ENCODE results near the gene PTPN11. TPM values are rescaled to one million over a fixed set of nuclear protein-coding genes. Genes with fewer than 3 reads are reported as not detected.
"Not testable (repeated sequence)": the region's sequence is repeated elsewhere in the genome, so short reads cannot be mapped to it uniquely, and the experiment has no call there.

The PTPN11 gene
- total and polyA plus RNA-seq, 4 donors: 23.3 to 101 (median 44.3) TPM

DNA sequence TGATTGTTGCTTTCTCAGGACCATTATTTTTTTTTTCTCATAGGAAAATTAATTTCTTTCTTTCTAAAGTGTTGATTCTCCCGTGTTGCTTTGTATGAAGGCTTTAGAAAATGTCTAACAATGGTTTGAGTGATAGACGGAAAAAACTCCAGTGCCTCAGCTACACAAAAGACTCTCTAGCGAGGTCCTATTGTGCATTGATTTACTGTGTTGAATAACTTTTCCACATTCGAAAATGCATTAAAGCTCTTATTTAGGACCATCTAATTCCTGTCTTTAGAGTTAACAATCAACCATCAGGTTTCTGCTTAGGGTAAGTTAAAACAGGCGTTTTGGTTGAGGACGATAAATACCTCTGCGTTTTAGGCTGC, 99.6 kb downstream of the PTPN11 start:
- no peaks in the 10 kb centered on the region for H3K4me1 ChIP-seq (ENCODE audit: control insufficient read depth in 5 of 5, insufficient read depth in 5 of 5, low read length in 5 of 5)
- no peaks in the 10 kb centered on the region for H3K9me3 ChIP-seq (ENCODE audit: control insufficient read depth in 4 of 4, insufficient read depth in 3 of 4, low read length in 3 of 4)
- TF ChIP-seq, protein P1, sequence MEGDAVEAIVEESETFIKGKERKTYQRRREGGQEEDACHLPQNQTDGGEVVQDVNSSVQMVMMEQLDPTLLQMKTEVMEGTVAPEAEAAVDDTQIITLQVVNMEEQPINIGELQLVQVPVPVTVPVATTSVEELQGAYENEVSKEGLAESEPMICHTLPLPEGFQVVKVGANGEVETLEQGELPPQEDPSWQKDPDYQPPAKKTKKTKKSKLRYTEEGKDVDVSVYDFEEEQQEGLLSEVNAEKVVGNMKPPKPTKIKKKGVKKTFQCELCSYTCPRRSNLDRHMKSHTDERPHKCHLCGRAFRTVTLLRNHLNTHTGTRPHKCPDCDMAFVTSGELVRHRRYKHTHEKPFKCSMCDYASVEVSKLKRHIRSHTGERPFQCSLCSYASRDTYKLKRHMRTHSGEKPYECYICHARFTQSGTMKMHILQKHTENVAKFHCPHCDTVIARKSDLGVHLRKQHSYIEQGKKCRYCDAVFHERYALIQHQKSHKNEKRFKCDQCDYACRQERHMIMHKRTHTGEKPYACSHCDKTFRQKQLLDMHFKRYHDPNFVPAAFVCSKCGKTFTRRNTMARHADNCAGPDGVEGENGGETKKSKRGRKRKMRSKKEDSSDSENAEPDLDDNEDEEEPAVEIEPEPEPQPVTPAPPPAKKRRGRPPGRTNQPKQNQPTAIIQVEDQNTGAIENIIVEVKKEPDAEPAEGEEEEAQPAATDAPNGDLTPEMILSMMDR (IDR thresholded peaks at IDR 0.05; ENCODE audit: control extremely low read depth, extremely low read depth): no peak
- H3K9ac ChIP-seq (ENCODE audit: insufficient read depth in 1 of 2, low read length in 2 of 2): no peak overlapping the region
- WGBS, 2 donors: 85 to 89% methylated on average over 7 of the region's 7 CpGs
- DNase-seq (no peak), ATAC-seq (ENCODE audit: insufficient read depth, low FRiP score) (no peak)
- no peak overlapping the region for H3K4me3 ChIP-seq
- H3K27me3 ChIP-seq (ENCODE audit: control insufficient read depth in 3 of 3, insufficient read depth in 3 of 3, low read length in 2 of 3): no peaks in the 10 kb centered on the region
- H3K36me3 ChIP-seq (ENCODE audit: control insufficient read depth in 4 of 4, insufficient read depth in 4 of 4, low read length in 4 of 4): no peaks in the 10 kb centered on the region
- H3K27ac ChIP-seq (ENCODE audit: low read depth in 1 of 2, low read length in 1 of 2): no peak overlapping the region

DNA sequence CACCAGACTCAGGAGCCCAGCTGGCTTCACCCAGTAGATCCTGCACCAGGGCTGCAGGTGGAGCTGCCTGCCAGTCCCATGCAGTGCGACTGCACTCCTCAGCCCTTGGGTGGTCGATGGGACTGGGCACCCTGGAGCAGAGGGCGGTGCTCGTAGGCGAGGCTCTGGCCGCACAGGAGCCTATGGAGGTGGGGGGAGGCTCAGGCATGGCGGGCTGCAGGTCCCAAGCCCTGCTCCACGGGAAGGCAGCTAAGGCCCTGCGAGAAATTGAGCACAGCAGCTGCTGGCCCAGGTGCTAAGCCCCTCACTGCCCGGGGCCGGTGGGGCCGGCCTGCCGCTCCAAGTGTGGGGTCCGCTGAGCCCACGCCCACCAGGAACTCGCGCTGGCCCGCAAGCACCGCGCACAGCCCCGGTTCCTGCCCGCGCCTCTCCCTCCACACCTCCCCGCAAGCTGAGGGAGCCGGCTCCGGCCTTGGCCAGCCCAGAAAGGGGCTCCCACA, 101.1 kb downstream of the PTPN11 start:
- H3K4me3 ChIP-seq; H3K4me1 ChIP-seq (ENCODE audit: control insufficient read depth in 5 of 5, insufficient read depth in 5 of 5, low read length in 5 of 5); H3K27me3 ChIP-seq (ENCODE audit: control insufficient read depth in 3 of 3, insufficient read depth in 3 of 3, low read length in 2 of 3); ATAC-seq (ENCODE audit: insufficient read depth, low FRiP score); H3K27ac ChIP-seq (ENCODE audit: low read depth in 1 of 2, low read length in 1 of 2); H3K36me3 ChIP-seq (ENCODE audit: control insufficient read depth in 4 of 4, insufficient read depth in 4 of 4, low read length in 4 of 4); DNase-seq; H3K9me3 ChIP-seq (ENCODE audit: control insufficient read depth in 4 of 4, insufficient read depth in 3 of 4, low read length in 3 of 4); H3K9ac ChIP-seq (ENCODE audit: insufficient read depth in 1 of 2, low read length in 2 of 2): not testable (repeated sequence)
- WGBS, 2 donors: 94 to 99% methylated on average over 24 to 26 of the region's 26 CpGs

DNA sequence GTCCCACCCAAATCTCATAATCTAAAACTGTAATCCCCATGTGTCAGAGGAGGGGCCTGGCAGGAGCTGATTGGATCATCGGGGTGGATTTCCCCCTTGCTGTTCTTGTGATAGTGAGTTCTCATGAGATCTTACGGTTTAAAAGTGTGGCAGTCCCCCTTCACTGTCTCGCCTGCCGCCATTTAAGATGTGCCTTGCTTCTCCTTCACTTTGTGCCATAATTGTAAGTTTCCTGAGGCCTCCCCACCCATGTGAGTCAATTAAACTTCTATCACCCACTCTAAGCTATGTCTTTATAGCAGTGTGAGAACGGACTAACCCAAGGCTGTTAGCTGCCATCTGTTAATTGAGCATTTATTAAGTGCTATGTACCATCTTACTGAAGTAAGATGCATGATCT, 105.1 kb downstream of the PTPN11 start:
- Histone ChIP-seq H3K9me3 (ENCODE audit: control insufficient read depth in 4 of 4, insufficient read depth in 3 of 4, low read length in 3 of 4) (no peaks in the 10 kb centered on the region), H3K4me3 (no peak overlapping the region), H3K27ac (ENCODE audit: low read depth in 1 of 2, low read length in 1 of 2) (no peak overlapping the region), H3K9ac (ENCODE audit: insufficient read depth in 1 of 2, low read length in 2 of 2) (no peak overlapping the region), H3K36me3 (ENCODE audit: control insufficient read depth in 4 of 4, insufficient read depth in 4 of 4, low read length in 4 of 4) (no peaks in the 10 kb centered on the region), H3K27me3 (ENCODE audit: control insufficient read depth in 3 of 3, insufficient read depth in 3 of 3, low read length in 2 of 3) (no peaks in the 10 kb centered on the region), H3K4me1 (ENCODE audit: control insufficient read depth in 5 of 5, insufficient read depth in 5 of 5, low read length in 5 of 5) (no peaks in the 10 kb centered on the region)
- no peak for DNase-seq
- ATAC-seq (ENCODE audit: insufficient read depth, low FRiP score): no peak
- WGBS, 2 donors: 91 to 92% methylated on average over 5 of the region's 5 CpGs
- TF ChIP-seq, protein P1 (IDR thresholded peaks at IDR 0.05; ENCODE audit: control extremely low read depth, extremely low read depth): no peak

DNA sequence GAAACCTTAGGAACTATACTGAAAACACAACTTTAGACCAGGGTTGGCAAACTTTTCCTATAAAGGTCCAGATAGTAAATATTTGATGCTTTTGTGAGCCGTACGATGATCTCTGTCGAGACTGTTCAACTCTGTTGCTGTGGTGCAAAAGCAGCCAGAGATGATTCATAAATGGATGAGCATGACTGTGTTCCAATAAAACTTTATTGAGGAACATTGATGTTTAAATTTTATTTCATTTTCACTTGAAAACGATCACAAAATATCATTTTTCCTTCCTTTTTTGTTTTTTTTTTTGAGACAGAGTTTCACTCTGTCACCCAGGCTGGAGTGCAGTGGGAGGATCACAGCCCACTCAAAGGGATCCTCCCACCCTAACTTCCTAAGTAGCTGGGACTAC, 105.5 kb downstream of the PTPN11 start:
- H3K36me3 ChIP-seq (ENCODE audit: control insufficient read depth in 4 of 4, insufficient read depth in 4 of 4, low read length in 4 of 4): no peaks in the 10 kb centered on the region
- DNase-seq: no peak
- H3K9ac ChIP-seq (ENCODE audit: insufficient read depth in 1 of 2, low read length in 2 of 2): no peak overlapping the region
- no peaks in the 10 kb centered on the region for H3K27me3 ChIP-seq (ENCODE audit: control insufficient read depth in 3 of 3, insufficient read depth in 3 of 3, low read length in 2 of 3)
- no peak overlapping the region for H3K4me3 ChIP-seq
- no peaks in the 10 kb centered on the region for H3K9me3 ChIP-seq (ENCODE audit: control insufficient read depth in 4 of 4, insufficient read depth in 3 of 4, low read length in 3 of 4)
- ATAC-seq (ENCODE audit: insufficient read depth, low FRiP score): no peak
- H3K4me1 ChIP-seq (ENCODE audit: control insufficient read depth in 5 of 5, insufficient read depth in 5 of 5, low read length in 5 of 5): no peaks in the 10 kb centered on the region
- WGBS, 2 donors: 91 to 92% methylated on average over 4 of the region's 4 CpGs
- TF ChIP-seq, protein P1 (IDR thresholded peaks at IDR 0.05; ENCODE audit: control extremely low read depth, extremely low read depth): no peak
- H3K27ac ChIP-seq (ENCODE audit: low read depth in 1 of 2, low read length in 1 of 2): no peak overlapping the region

All from lung (tissue), 12 donors.